SK-N-SH (cell line): ENCODE measurements around the gene USP15. TPM values are rescaled to one million over a fixed set of nuclear protein-coding genes. Genes with fewer than 3 reads are reported as not detected.

ENCODE experiments used
- CTCF ChIA-PET: fragments of 300-600, 350-600 bp; formaldehyde crosslinking; extraction: SDS; loops from one replicate; lab custom pipeline; 2021; lab: Yijun Ruan, JAX
- POLR2A ChIA-PET: fragments of 350-600 bp; sonication (Branson Sonifier 250); formaldehyde crosslinking; extraction: SDS; loops from one replicate; lab custom pipeline; 2020; ENCODE audit warnings: antibody characterized with exemption, inconsistent platforms; lab: Yijun Ruan, JAX
- DNase-seq: peaks from one replicate; pipeline ENCODE4 v3.0.0; 2012
- H2AFZ ChIP-seq: fragments of 200-600 bp; sonication (generic); 2 replicates; pipeline ENCODE4 v1.8.1; 2016; ENCODE audit warnings: antibody characterized with exemption, mild to moderate bottlenecking, low read depth
- H3F3A ChIP-seq: fragments of 200-600 bp; sonication (generic); replicated peaks from 2 replicates; pipeline ENCODE3; 2016; ENCODE audit warnings: antibody characterized with exemption, mild to moderate bottlenecking; ENCODE audit not compliant: insufficient read depth
- H3K27ac ChIP-seq, 2 experiments: fragments of 200-500 bp in 1 of 2; fragments of 200-600 bp in 1 of 2; sonication (Bioruptor generic) in 1 of 2; sonication (generic), shearing (Covaris generic) in 1 of 2; 2 replicates each; pipeline versions ENCODE4 v1.5.1 to v1.6.1; 2014 to 2016; ENCODE audit warnings: low read depth in 2 of 2, inconsistent platforms in 1 of 2, low read length in 1 of 2, mild to moderate bottlenecking in 1 of 2, mixed read lengths in 1 of 2
- H3K27me3 ChIP-seq: fragments of 200-600 bp; sonication (generic), shearing (Covaris generic); 2 replicates; pipeline ENCODE4 v1.6.1; 2016; ENCODE audit warnings: mixed run types; ENCODE audit not compliant: insufficient read depth
- H3K36me3 ChIP-seq, 2 experiments: fragments of 200-500 bp in 1 of 2; fragments of 200-600 bp in 1 of 2; sonication (Bioruptor generic) in 1 of 2; sonication (generic) in 1 of 2; replicated peaks in 1 of 2; 2 replicates each; pipeline versions ENCODE3 to v1.5.1; 2014 to 2016; ENCODE audit warnings: low read length in 1 of 2, mild to moderate bottlenecking in 1 of 2; ENCODE audit not compliant: insufficient read depth in 2 of 2, control insufficient read depth in 1 of 2
- H3K4me1 ChIP-seq, 2 experiments: fragments of 200-500 bp in 1 of 2; fragments of 200-600 bp in 1 of 2; sonication (Bioruptor generic) in 1 of 2; sonication (generic), shearing (Covaris generic) in 1 of 2; 2 replicates each; pipeline versions ENCODE4 v1.5.1 to v1.6.1; 2014 to 2016; ENCODE audit warnings: low read depth in 1 of 2, low read length in 1 of 2, mixed run types in 1 of 2; ENCODE audit not compliant: insufficient read depth in 2 of 2, control insufficient read depth in 1 of 2
- H3K4me2 ChIP-seq: fragments of 200-600 bp; sonication (generic), shearing (Covaris generic); 2 replicates; pipeline ENCODE4 v1.6.1; 2017; ENCODE audit warnings: mixed run types
- H3K4me3 ChIP-seq, 2 experiments: fragments of 200-500 bp in 1 of 2; fragments of 200-600 bp in 1 of 2; sonication (Bioruptor generic) in 1 of 2; sonication (generic), shearing (Covaris generic) in 1 of 2; 2 replicates each; pipeline versions ENCODE4 v1.5.1 to v1.8.1; 2014 to 2016; ENCODE audit warnings: low read depth in 2 of 2, inconsistent platforms in 1 of 2, low read length in 1 of 2, mild to moderate bottlenecking in 1 of 2, mixed read lengths in 1 of 2, moderate library complexity in 1 of 2
- H3K79me2 ChIP-seq: fragments of 200-600 bp; sonication (generic); 2 replicates; pipeline ENCODE4 v1.8.1; 2017; ENCODE audit warnings: mild to moderate bottlenecking; ENCODE audit not compliant: insufficient read depth
- H3K9ac ChIP-seq: fragments of 200-600 bp; sonication (generic); 2 replicates; pipeline ENCODE4 v1.6.1; 2017; ENCODE audit warnings: mixed run types
- H3K9me2 ChIP-seq: fragments of 200-600 bp; sonication (generic); 2 replicates; pipeline ENCODE4 v1.6.1; 2017; ENCODE audit warnings: mixed run types
- H3K9me3 ChIP-seq: fragments of 200-600 bp; sonication (generic); 2 replicates; pipeline ENCODE4 v1.6.1; 2017; ENCODE audit warnings: mixed run types, mild to moderate bottlenecking, moderate library complexity
- H4K20me1 ChIP-seq: fragments of 200-600 bp; sonication (generic); 2 replicates; pipeline ENCODE4 v1.6.1; 2017; ENCODE audit warnings: mild to moderate bottlenecking, mixed run types; ENCODE audit not compliant: insufficient read depth
- CTCF ChIP-seq: fragments of 200-600 bp; sonication (generic); IDR thresholded peaks from 2 replicates; pipeline ENCODE4 v1.6.1; 2017; ENCODE audit warnings: antibody characterized with exemption, mild to moderate bottlenecking, moderate library complexity
- EP300 ChIP-seq, 2 experiments: IDR thresholded peaks; 2 replicates each; pipeline versions ENCODE4 v1.4.0 to v1.6.1; 2012; ENCODE audit warnings: borderline replicate concordance in 1 of 2, low read depth in 1 of 2, low read length in 1 of 2
- GABPA ChIP-seq: IDR thresholded peaks from 2 replicates; pipeline ENCODE4 v1.4.0; 2012; ENCODE audit warnings: low read depth, mild to moderate bottlenecking
- MEF2A ChIP-seq: IDR thresholded peaks from 2 replicates; pipeline ENCODE4 v1.4.0; 2012; ENCODE audit warnings: low read depth, borderline replicate concordance
- MXI1 ChIP-seq: IDR thresholded peaks from 2 replicates; pipeline ENCODE4 v1.6.1; 2012; ENCODE audit warnings: mild to moderate bottlenecking, low read depth, low read length, improper control_type of control experiment
- PBX3 ChIP-seq: IDR thresholded peaks from 2 replicates; pipeline ENCODE4; 2012
- POLR2AphosphoS5 ChIP-seq: IDR thresholded peaks from 2 replicates; pipeline ENCODE4 v1.6.1; 2012; ENCODE audit warnings: low read depth, low read length
- TAF1 ChIP-seq: IDR thresholded peaks from 2 replicates; pipeline ENCODE4 v1.6.1; 2012; ENCODE audit warnings: low read depth, mild to moderate bottlenecking, low read length, moderate library complexity, borderline replicate concordance
- TCF12 ChIP-seq: IDR thresholded peaks from 2 replicates; pipeline ENCODE4 v1.4.0; 2012
- TEAD4 ChIP-seq: IDR thresholded peaks from 2 replicates; pipeline ENCODE4 v1.4.0; 2012; ENCODE audit warnings: mild to moderate bottlenecking, borderline replicate concordance; ENCODE audit not compliant: insufficient read depth
- USF1 ChIP-seq: IDR thresholded peaks from 2 replicates; pipeline ENCODE4 v1.4.0; 2012; ENCODE audit warnings: low read depth, borderline replicate concordance
- USF2 ChIP-seq: fragments of 150-350 bp; IDR thresholded peaks from 2 replicates; pipeline ENCODE4 v1.6.1; 2017; ENCODE audit warnings: antibody characterized with exemption, low read length, low read depth, borderline replicate concordance
- WGBS: methylation state at CpG from one replicate; pipeline ENCODE4 v1.1.6; 2017; ENCODE audit warnings: low lambda C conversion rate; 5-methylcytosine and 5-hydroxymethylcytosine counted together
- polyA plus RNA-seq, 3 experiments: library from polyadenylated mRNA; depleted of rRNA; stranded (reverse); fragments of >200 nt; gene quantifications; 2 replicates each; pipeline ENCODE4 v1.2.3, GENCODE V29; 2012

USP15 gene
- polyA plus RNA-seq, 1 of the 3 experiments (the other 2 are of a cell fraction) = 13.2 TPM

GRCh38 chr12:62328296-62328921 is 68.2 kb downstream of the USP15 start:
- WGBS = 62% methylated on average over 1 of the region's 1 CpG
- no peak overlapping the region for H3K4me2 ChIP-seq
- H3K9ac ChIP-seq = no peak overlapping the region
- H3K4me1 ChIP-seq = peaks cover 2 to 4% of the 10 kb centered on the region in 2 experiments; a peak in 3 of 4 replicates
- peaks cover 6 to 34% of the 10 kb centered on the region in 2 experiments for H3K36me3 ChIP-seq
- H3K27ac ChIP-seq = peak overlapping the region in 1 of 2 experiments; percentile 3; a peak in 2 of 4 replicates
- peak; percentile 1 for DNase-seq
- CTCF ChIA-PET = interaction anchor here (0.7 kb wide), 1 partner anchor 109 kb away, joined by 3 read pairs; no protein-coding TSS in a partner anchor
- H3K9me2 ChIP-seq = no peaks in the 10 kb centered on the region
- peak; percentile 36; the same call in 1 of the 2 replicates for TF ChIP-seq TCF12
- TF ChIP-seq MXI1 = no peak
- TF ChIP-seq CTCF = no peak
- peak; percentile 23; the same call in 1 of the 2 replicates for TF ChIP-seq PBX3
- TF ChIP-seq EP300 (IDR thresholded peaks at IDR 0.05; ENCODE audit: borderline replicate concordance in 1 of 2, low read depth in 1 of 2, low read length in 1 of 2) = peak in 1 of 2 experiments; percentile 30; a peak in 1 of 4 replicates
- no peak for TF ChIP-seq USF1
- H3K27me3 ChIP-seq = no peaks in the 10 kb centered on the region
- no peaks in the 10 kb centered on the region for H4K20me1 ChIP-seq
- H2AFZ ChIP-seq = no peak overlapping the region
- H3K4me3 ChIP-seq = no peak overlapping the region
- POLR2A ChIA-PET = no interaction called here
- H3K79me2 ChIP-seq = no peaks in the 10 kb centered on the region
- no peaks in the 10 kb centered on the region; the same call in 1 of the 2 replicates for H3K9me3 ChIP-seq
- peaks cover 21% of the 10 kb centered on the region for H3F3A ChIP-seq

GRCh38 chr12:62331306-62331705 is 71.1 kb downstream of the USP15 start:
- Histone ChIP-seq H3K27ac (no peak overlapping the region), H3F3A (peaks cover 21% of the 10 kb centered on the region), H4K20me1 (no peaks in the 10 kb centered on the region), H3K4me3 (no peak overlapping the region), H2AFZ (no peak overlapping the region), H3K9me3 (no peaks in the 10 kb centered on the region), H3K27me3 (no peaks in the 10 kb centered on the region), H3K36me3 (peaks cover 0 to 14% of the 10 kb centered on the region in 2 experiments), H3K79me2 (no peaks in the 10 kb centered on the region), H3K9me2 (no peaks in the 10 kb centered on the region), H3K4me2 (no peak overlapping the region), H3K9ac (no peak overlapping the region), H3K4me1 (peaks cover 2 to 4% of the 10 kb centered on the region in 2 experiments; a peak in 3 of 4 replicates)
- DNase-seq = no peak
- TF ChIP-seq PBX3 (no peak), POLR2AphosphoS5 (no peak), GABPA (no peak), TAF1 (no peak), TEAD4 (no peak), USF2 (no peak), MEF2A (no peak)
- CTCF ChIA-PET = no interaction called here
- POLR2A ChIA-PET = no interaction called here
- WGBS = 95% methylated on average over 1 of the region's 1 CpG
